ENCODE results near the gene AGBL5.

The AGBL5 gene

DNA sequence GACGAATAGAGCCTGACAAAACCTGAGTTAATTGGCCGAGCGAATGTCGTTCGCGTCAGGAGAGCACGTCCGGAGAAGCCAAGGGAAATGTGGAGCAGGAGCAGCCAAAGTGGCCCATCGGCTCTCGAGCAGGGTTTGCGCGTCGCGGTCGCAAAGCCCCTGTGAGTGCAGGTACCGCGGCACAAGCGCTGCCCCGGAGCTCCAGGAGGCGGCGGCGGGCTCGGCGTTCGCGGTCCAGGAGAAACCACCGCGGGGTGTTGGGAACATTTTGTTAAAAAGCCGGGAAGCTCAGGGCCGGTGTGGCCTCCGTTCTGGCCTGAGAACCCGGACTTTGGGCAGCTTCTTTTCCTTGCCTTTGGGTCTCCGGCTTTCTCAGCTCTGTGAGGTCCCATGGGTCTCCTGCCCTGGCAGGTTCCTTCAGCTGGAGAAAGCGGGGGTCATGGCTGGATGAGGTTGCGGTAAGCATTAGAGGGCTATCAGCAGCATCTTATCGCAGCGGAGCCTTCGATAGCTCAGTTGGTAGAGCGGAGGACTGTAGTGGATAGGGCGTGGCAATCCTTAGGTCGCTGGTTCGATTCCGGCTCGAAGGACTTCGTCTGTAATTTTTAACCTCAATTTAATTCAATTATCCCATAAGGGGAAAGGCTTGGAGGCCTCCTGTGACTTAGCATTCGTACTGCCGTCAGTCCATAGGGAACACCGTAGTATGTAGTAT, 1.0 kb upstream of the AGBL5 start:
- DNase-seq (ENCODE audit: low read depth), result peak; percentile 87
- TF ChIP-seq, protein P1, sequence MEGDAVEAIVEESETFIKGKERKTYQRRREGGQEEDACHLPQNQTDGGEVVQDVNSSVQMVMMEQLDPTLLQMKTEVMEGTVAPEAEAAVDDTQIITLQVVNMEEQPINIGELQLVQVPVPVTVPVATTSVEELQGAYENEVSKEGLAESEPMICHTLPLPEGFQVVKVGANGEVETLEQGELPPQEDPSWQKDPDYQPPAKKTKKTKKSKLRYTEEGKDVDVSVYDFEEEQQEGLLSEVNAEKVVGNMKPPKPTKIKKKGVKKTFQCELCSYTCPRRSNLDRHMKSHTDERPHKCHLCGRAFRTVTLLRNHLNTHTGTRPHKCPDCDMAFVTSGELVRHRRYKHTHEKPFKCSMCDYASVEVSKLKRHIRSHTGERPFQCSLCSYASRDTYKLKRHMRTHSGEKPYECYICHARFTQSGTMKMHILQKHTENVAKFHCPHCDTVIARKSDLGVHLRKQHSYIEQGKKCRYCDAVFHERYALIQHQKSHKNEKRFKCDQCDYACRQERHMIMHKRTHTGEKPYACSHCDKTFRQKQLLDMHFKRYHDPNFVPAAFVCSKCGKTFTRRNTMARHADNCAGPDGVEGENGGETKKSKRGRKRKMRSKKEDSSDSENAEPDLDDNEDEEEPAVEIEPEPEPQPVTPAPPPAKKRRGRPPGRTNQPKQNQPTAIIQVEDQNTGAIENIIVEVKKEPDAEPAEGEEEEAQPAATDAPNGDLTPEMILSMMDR (IDR thresholded peaks at IDR 0.05; ENCODE audit: low read depth, low read length, missing control alignments), result peak; percentile 33

DNA sequence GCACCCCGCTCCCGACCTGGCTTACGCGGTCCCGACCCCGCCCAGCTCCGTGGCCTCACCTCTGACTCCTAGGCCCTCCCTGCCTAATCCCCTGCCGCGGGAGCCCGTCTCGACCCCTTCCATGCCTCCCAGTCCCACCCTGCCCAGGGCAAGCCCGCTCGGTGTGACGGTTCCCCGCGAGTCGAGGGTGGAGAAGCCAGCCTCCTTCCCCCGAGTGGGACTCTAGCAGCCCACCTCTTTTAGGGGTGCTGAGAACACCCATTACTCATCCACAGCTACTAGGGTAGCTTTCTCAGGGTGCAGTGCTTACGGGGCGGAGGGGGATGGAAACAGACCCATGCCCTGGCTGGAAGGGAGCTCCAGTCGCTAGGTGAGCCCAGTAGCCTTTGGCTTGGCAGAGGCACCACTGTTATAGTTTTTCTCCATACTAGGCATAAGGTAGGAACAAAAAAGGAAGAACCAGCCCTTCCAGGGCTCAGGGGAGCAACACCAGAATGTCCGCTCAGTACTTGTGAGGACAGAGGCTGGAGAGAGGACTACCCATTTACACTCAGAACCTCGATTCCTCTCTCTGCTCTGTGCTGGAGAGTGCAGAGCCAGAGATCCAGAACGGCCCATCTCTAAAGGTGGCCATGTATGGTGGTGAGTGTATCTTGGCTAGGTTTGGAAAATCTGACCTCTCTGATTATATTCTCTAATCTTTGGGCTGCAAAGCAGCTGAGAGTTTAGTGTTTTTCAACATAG, 606 bp downstream of the AGBL5 start:
- H3K4me3 ChIP-seq (ENCODE audit: low read depth, low read length), result peak overlapping the region; percentile 70

More for the DNA sequence above, 1.0 kb upstream of the AGBL5 start:
- H3K4me3 ChIP-seq (ENCODE audit: low read depth, low read length), result peak overlapping the region; percentile 70

DNA sequence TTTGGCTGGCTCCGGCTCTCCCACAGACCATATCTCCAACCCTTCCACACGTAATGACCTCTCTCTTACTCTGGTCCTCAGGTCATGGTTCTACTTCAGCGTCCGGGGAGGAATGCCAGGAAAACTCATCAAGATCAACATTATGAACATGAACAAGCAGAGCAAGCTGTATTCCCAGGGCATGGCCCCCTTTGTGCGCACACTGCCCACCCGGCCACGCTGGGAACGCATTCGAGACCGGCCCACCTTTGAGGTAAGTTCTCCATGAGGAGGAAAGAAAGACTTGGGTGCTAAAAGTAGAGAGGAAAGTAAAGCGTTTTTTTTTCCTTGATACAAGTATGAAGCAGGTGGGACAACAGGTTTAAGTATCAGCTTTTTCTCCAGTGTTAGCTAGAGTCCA, 1.9 kb downstream of the AGBL5 start:
- no peak for DNase-seq (ENCODE audit: low read depth)
- no peak overlapping the region for H3K4me3 ChIP-seq (ENCODE audit: low read depth, low read length)
- TF ChIP-seq, protein P1 (IDR thresholded peaks at IDR 0.05; ENCODE audit: low read depth, low read length, missing control alignments), result no peak

More for the DNA sequence above, 606 bp downstream of the AGBL5 start:
- TF ChIP-seq, protein P1 (IDR thresholded peaks at IDR 0.05; ENCODE audit: low read depth, low read length, missing control alignments), result no peak
- no peak for DNase-seq (ENCODE audit: low read depth)

DNA sequence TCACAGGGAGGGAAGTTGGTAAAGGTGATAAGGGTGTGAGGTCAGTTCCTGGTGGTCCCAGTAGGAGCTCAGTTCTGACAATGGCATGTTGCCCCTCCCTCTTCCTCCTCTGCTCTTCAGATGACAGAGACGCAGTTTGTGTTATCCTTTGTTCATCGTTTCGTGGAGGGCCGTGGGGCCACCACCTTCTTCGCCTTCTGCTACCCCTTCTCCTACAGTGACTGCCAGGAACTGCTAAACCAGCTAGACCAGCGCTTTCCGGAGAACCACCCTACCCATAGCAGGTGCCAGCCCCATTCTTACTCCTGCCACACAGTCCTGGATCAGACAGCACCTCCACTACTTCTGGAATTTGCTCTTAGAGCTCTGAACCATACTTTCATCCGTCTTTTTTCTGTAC, 2.3 kb downstream of the AGBL5 start:
- no peak overlapping the region for H3K4me3 ChIP-seq (ENCODE audit: low read depth, low read length)
- DNase-seq (ENCODE audit: low read depth), result no peak
- TF ChIP-seq, protein P1 (IDR thresholded peaks at IDR 0.05; ENCODE audit: low read depth, low read length, missing control alignments), result no peak

DNA sequence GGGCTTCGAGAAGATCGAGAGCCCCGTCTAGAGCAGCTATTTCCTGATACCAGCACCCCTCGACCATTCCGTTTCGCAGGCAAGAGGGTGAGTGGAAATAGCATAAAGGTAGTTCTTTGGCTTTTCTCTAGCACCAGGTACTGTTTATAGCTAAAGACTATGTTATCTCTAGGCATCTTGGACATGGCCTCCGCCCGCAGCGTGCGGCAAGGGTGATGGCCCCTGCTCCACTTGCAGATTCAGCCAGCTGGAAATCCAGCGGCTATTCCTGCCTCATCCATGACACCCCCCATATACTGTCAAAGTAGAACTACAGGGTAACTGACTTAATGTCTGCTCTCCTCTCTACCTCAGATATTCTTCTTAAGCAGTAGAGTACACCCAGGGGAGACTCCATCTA, 3.3 kb downstream of the AGBL5 start:
- no peak overlapping the region for H3K4me3 ChIP-seq (ENCODE audit: low read depth, low read length)
- DNase-seq (ENCODE audit: low read depth), result no peak
- TF ChIP-seq, protein P1 (IDR thresholded peaks at IDR 0.05; ENCODE audit: low read depth, low read length, missing control alignments), result no peak

DNA sequence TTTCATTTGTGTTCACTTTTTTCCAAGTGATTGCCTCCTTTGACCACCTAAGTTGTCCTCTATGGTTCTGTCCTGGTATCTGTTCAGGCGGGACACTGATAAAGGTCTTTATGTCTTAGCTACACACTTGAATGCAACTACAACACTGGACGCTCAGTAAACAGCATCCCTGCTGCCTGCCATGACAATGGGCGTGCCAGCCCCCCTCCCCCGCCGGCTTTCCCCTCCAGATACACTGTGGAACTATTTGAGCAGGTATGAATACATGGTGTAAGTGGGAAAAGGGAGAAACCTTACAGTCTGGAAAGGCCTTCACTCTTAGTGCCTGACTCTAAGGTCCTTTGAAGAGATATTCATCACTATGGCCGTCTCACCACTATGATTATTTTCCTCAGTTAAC, 5.7 kb downstream of the AGBL5 start:
- no peak overlapping the region for H3K4me3 ChIP-seq (ENCODE audit: low read depth, low read length)
- DNase-seq (ENCODE audit: low read depth), result no peak
- TF ChIP-seq, protein P1 (IDR thresholded peaks at IDR 0.05; ENCODE audit: low read depth, low read length, missing control alignments), result no peak
